ENCODE measurements around the gene SLC9A4.
A peak's percentile ranks its signal among the peaks of the same experiment; 100 is the strongest.

The SLC9A4 gene

GRCh38 chr2:102432386-102432785, 40.6 kb upstream of the SLC9A4 start:
- Histone ChIP-seq H3K9me3 (ENCODE audit: control extremely low read depth in 1 of 5, control insufficient read depth in 4 of 5, insufficient read depth in 2 of 5, low read depth in 1 of 5, low read length in 4 of 5) (no peaks in the 10 kb centered on the region), H3K27me3 (replicated peaks in 2 of 5; ENCODE audit: control insufficient read depth in 4 of 5, insufficient read depth in 5 of 5, low read length in 4 of 5) (no peaks in the 10 kb centered on the region), H3K36me3 (ENCODE audit: control insufficient read depth in 4 of 4, insufficient read depth in 4 of 4, low read length in 3 of 4) (no peaks in the 10 kb centered on the region), H3K4me3 (ENCODE audit: control insufficient read depth in 1 of 7, extremely low read depth in 1 of 7, insufficient read depth in 4 of 7, low read depth in 2 of 7, low read length in 6 of 7) (no peak overlapping the region), H3K4me1 (ENCODE audit: control extremely low read depth in 1 of 4, control insufficient read depth in 4 of 4, insufficient read depth in 4 of 4, low read length in 3 of 4) (peaks cover 7 to 28% (median 16%) of the 10 kb centered on the region in 4 experiments), H3K27ac (ENCODE audit: insufficient read depth in 1 of 2, low read depth in 1 of 2, low read length in 2 of 2, poor library complexity in 1 of 2, severe bottlenecking in 2 of 2) (no peak overlapping the region)
- WGBS (ENCODE audit: insufficient coverage) = 100% methylated on average over 1 of the region's 2 CpGs
- DNase-seq = no peak
- CTCF ChIA-PET = interaction anchor here (1.1 to 4.0 kb wide), 2 partner anchors 9 to 11 kb away, joined by 4 to 21 read pairs; partner anchors contain the start of gene IL18RAP
- POLR2A ChIA-PET = no interaction called here

GRCh38 chr2:102433973-102434654, 38.9 kb upstream of the SLC9A4 start:
- H3K27ac ChIP-seq (ENCODE audit: insufficient read depth in 1 of 2, low read depth in 1 of 2, low read length in 2 of 2, poor library complexity in 1 of 2, severe bottlenecking in 2 of 2) = no peak overlapping the region
- no peaks in the 10 kb centered on the region for H3K36me3 ChIP-seq (ENCODE audit: control insufficient read depth in 4 of 4, insufficient read depth in 4 of 4, low read length in 3 of 4)
- no peaks in the 10 kb centered on the region for H3K27me3 ChIP-seq (replicated peaks in 2 of 5; ENCODE audit: control insufficient read depth in 4 of 5, insufficient read depth in 5 of 5, low read length in 4 of 5)
- DNase-seq = no peak
- no peaks in the 10 kb centered on the region for H3K9me3 ChIP-seq (ENCODE audit: control extremely low read depth in 1 of 5, control insufficient read depth in 4 of 5, insufficient read depth in 2 of 5, low read depth in 1 of 5, low read length in 4 of 5)
- H3K4me3 ChIP-seq (ENCODE audit: control insufficient read depth in 1 of 7, extremely low read depth in 1 of 7, insufficient read depth in 4 of 7, low read depth in 2 of 7, low read length in 6 of 7) = no peak overlapping the region
- POLR2A ChIA-PET = no interaction called here
- CTCF ChIA-PET = interaction anchor here (1.3 to 4.0 kb wide), 2 partner anchors 9 to 34 kb away, joined by 3 to 21 read pairs; no protein-coding TSS in a partner anchor
- peaks cover 7 to 28% (median 18%) of the 10 kb centered on the region in 4 experiments for H3K4me1 ChIP-seq (ENCODE audit: control extremely low read depth in 1 of 4, control insufficient read depth in 4 of 4, insufficient read depth in 4 of 4, low read length in 3 of 4)
- 100% methylated on average over 4 of the region's 4 CpGs for WGBS (ENCODE audit: insufficient coverage)

GRCh38 chr2:102434655-102435381, 38.2 kb upstream of the SLC9A4 start:
- Histone ChIP-seq H3K9me3 (ENCODE audit: control extremely low read depth in 1 of 5, control insufficient read depth in 4 of 5, insufficient read depth in 2 of 5, low read depth in 1 of 5, low read length in 4 of 5) (no peaks in the 10 kb centered on the region), H3K4me1 (ENCODE audit: control extremely low read depth in 1 of 4, control insufficient read depth in 4 of 4, insufficient read depth in 4 of 4, low read length in 3 of 4) (peaks cover 7 to 28% (median 19%) of the 10 kb centered on the region in 4 experiments), H3K27me3 (replicated peaks in 2 of 5; ENCODE audit: control insufficient read depth in 4 of 5, insufficient read depth in 5 of 5, low read length in 4 of 5) (no peaks in the 10 kb centered on the region), H3K4me3 (ENCODE audit: control insufficient read depth in 1 of 7, extremely low read depth in 1 of 7, insufficient read depth in 4 of 7, low read depth in 2 of 7, low read length in 6 of 7) (no peak overlapping the region), H3K27ac (ENCODE audit: insufficient read depth in 1 of 2, low read depth in 1 of 2, low read length in 2 of 2, poor library complexity in 1 of 2, severe bottlenecking in 2 of 2) (no peak overlapping the region), H3K36me3 (ENCODE audit: control insufficient read depth in 4 of 4, insufficient read depth in 4 of 4, low read length in 3 of 4) (no peaks in the 10 kb centered on the region)
- DNase-seq = peak in 1 of 3 donors; percentile 29
- CTCF ChIA-PET = interaction anchor here (0.8 to 4.0 kb wide), 2 partner anchors 9 to 10 kb away, joined by 3 to 21 read pairs; no protein-coding TSS in a partner anchor
- WGBS (ENCODE audit: insufficient coverage) = 95% methylated on average over 2 of the region's 2 CpGs
- POLR2A ChIA-PET = no interaction called here

GRCh38 chr2:102435741-102436140, 37.3 kb upstream of the SLC9A4 start:
- Histone ChIP-seq H3K4me3 (ENCODE audit: control insufficient read depth in 1 of 7, extremely low read depth in 1 of 7, insufficient read depth in 4 of 7, low read depth in 2 of 7, low read length in 6 of 7) (no peak overlapping the region), H3K27ac (ENCODE audit: insufficient read depth in 1 of 2, low read depth in 1 of 2, low read length in 2 of 2, poor library complexity in 1 of 2, severe bottlenecking in 2 of 2) (no peak overlapping the region), H3K36me3 (ENCODE audit: control insufficient read depth in 4 of 4, insufficient read depth in 4 of 4, low read length in 3 of 4) (no peaks in the 10 kb centered on the region), H3K9me3 (ENCODE audit: control extremely low read depth in 1 of 5, control insufficient read depth in 4 of 5, insufficient read depth in 2 of 5, low read depth in 1 of 5, low read length in 4 of 5) (no peaks in the 10 kb centered on the region), H3K4me1 (ENCODE audit: control extremely low read depth in 1 of 4, control insufficient read depth in 4 of 4, insufficient read depth in 4 of 4, low read length in 3 of 4) (peaks cover 7 to 28% (median 19%) of the 10 kb centered on the region in 4 experiments), H3K27me3 (replicated peaks in 2 of 5; ENCODE audit: control insufficient read depth in 4 of 5, insufficient read depth in 5 of 5, low read length in 4 of 5) (no peaks in the 10 kb centered on the region)
- POLR2A ChIA-PET = no interaction called here
- CTCF ChIA-PET = interaction anchor here (0.8 to 4.3 kb wide), 5 partner anchors 8 to 195 kb away, joined by 3 to 21 read pairs (median 4); no protein-coding TSS in a partner anchor
- no peak for DNase-seq
- no CpG with 5 or more reads among the region's 2 CpGs for WGBS (ENCODE audit: insufficient coverage)

- Histone ChIP-seq H3K4me1 (ENCODE audit: control extremely low read depth in 1 of 4, control insufficient read depth in 4 of 4, insufficient read depth in 4 of 4, low read length in 3 of 4) (peaks cover 7 to 28% (median 19%) of the 10 kb centered on the region in 4 experiments), H3K27me3 (replicated peaks in 2 of 5; ENCODE audit: control insufficient read depth in 4 of 5, insufficient read depth in 5 of 5, low read length in 4 of 5) (no peaks in the 10 kb centered on the region), H3K36me3 (ENCODE audit: control insufficient read depth in 4 of 4, insufficient read depth in 4 of 4, low read length in 3 of 4) (no peaks in the 10 kb centered on the region), H3K9me3 (ENCODE audit: control extremely low read depth in 1 of 5, control insufficient read depth in 4 of 5, insufficient read depth in 2 of 5, low read depth in 1 of 5, low read length in 4 of 5) (no peaks in the 10 kb centered on the region), H3K27ac (ENCODE audit: insufficient read depth in 1 of 2, low read depth in 1 of 2, low read length in 2 of 2, poor library complexity in 1 of 2, severe bottlenecking in 2 of 2) (no peak overlapping the region), H3K4me3 (ENCODE audit: control insufficient read depth in 1 of 7, extremely low read depth in 1 of 7, insufficient read depth in 4 of 7, low read depth in 2 of 7, low read length in 6 of 7) (no peak overlapping the region)
- ChIA-PET CTCF (interaction anchor here (1.3 to 4.3 kb wide), 4 partner anchors 12 to 196 kb away, joined by 3 to 16 read pairs (median 4); no protein-coding TSS in a partner anchor), POLR2A (no interaction called here)
- DNase-seq = peak in 1 of 3 donors; percentile 12
- no CpG with 5 or more reads among the region's 3 CpGs for WGBS (ENCODE audit: insufficient coverage)
Observed at GRCh38 chr2:102436323-102436722, 36.7 kb upstream of the SLC9A4 start.

GRCh38 chr2:102437122-102437521, 35.9 kb upstream of the SLC9A4 start:
- DNase-seq = no peak
- Histone ChIP-seq H3K9me3 (ENCODE audit: control extremely low read depth in 1 of 5, control insufficient read depth in 4 of 5, insufficient read depth in 2 of 5, low read depth in 1 of 5, low read length in 4 of 5) (no peaks in the 10 kb centered on the region), H3K27me3 (replicated peaks in 2 of 5; ENCODE audit: control insufficient read depth in 4 of 5, insufficient read depth in 5 of 5, low read length in 4 of 5) (no peaks in the 10 kb centered on the region), H3K4me1 (ENCODE audit: control extremely low read depth in 1 of 4, control insufficient read depth in 4 of 4, insufficient read depth in 4 of 4, low read length in 3 of 4) (peaks cover 7 to 28% (median 19%) of the 10 kb centered on the region in 4 experiments), H3K4me3 (ENCODE audit: control insufficient read depth in 1 of 7, extremely low read depth in 1 of 7, insufficient read depth in 4 of 7, low read depth in 2 of 7, low read length in 6 of 7) (no peak overlapping the region), H3K27ac (ENCODE audit: insufficient read depth in 1 of 2, low read depth in 1 of 2, low read length in 2 of 2, poor library complexity in 1 of 2, severe bottlenecking in 2 of 2) (no peak overlapping the region), H3K36me3 (ENCODE audit: control insufficient read depth in 4 of 4, insufficient read depth in 4 of 4, low read length in 3 of 4) (no peaks in the 10 kb centered on the region)
- WGBS (ENCODE audit: insufficient coverage) = 100% methylated on average over 4 of the region's 4 CpGs
- CTCF ChIA-PET = interaction anchor here (1.1 to 4.3 kb wide), 4 partner anchors 11 to 431 kb away, joined by 3 to 16 read pairs (median 4); no protein-coding TSS in a partner anchor
- POLR2A ChIA-PET = no interaction called here

GRCh38 chr2:102438111-102438510, 34.9 kb upstream of the SLC9A4 start:
- H3K4me3 ChIP-seq (ENCODE audit: control insufficient read depth in 1 of 7, extremely low read depth in 1 of 7, insufficient read depth in 4 of 7, low read depth in 2 of 7, low read length in 6 of 7) = no peak overlapping the region
- no peak for DNase-seq
- H3K4me1 ChIP-seq (ENCODE audit: control extremely low read depth in 1 of 4, control insufficient read depth in 4 of 4, insufficient read depth in 4 of 4, low read length in 3 of 4) = peaks cover 11 to 32% (median 23%) of the 10 kb centered on the region in 4 experiments
- no peaks in the 10 kb centered on the region for H3K36me3 ChIP-seq (ENCODE audit: control insufficient read depth in 4 of 4, insufficient read depth in 4 of 4, low read length in 3 of 4)
- H3K9me3 ChIP-seq (ENCODE audit: control extremely low read depth in 1 of 5, control insufficient read depth in 4 of 5, insufficient read depth in 2 of 5, low read depth in 1 of 5, low read length in 4 of 5) = no peaks in the 10 kb centered on the region
- POLR2A ChIA-PET = no interaction called here
- WGBS (ENCODE audit: insufficient coverage) = 100% methylated on average over 1 of the region's 3 CpGs
- CTCF ChIA-PET = interaction anchor here (1.1 to 4.3 kb wide), 3 partner anchors 184 to 432 kb away, joined by 3 to 16 read pairs (median 4); no protein-coding TSS in a partner anchor
- no peak overlapping the region for H3K27ac ChIP-seq (ENCODE audit: insufficient read depth in 1 of 2, low read depth in 1 of 2, low read length in 2 of 2, poor library complexity in 1 of 2, severe bottlenecking in 2 of 2)
- H3K27me3 ChIP-seq (replicated peaks in 2 of 5; ENCODE audit: control insufficient read depth in 4 of 5, insufficient read depth in 5 of 5, low read length in 4 of 5) = no peaks in the 10 kb centered on the region
